HepG2 (cell line): Measurements from ENCODE around the gene FAM167B. TPM values are rescaled to one million over a fixed set of nuclear protein-coding genes. Genes with fewer than 3 reads are reported as not detected.
A peak's percentile ranks its signal among the peaks of the same experiment; 100 is the strongest.

ENCODE experiments used
- BRD4 ChIP-seq: sonication (generic); formaldehyde crosslinking; IDR thresholded peaks from 2 replicates; pipeline ENCODE4 v1.4.0; 2020; ENCODE audit warnings: missing genetic modification reagents
- CBX1 ChIP-seq: IDR thresholded peaks from one replicate; pipeline ENCODE4 v1.6.1; 2016; ENCODE audit warnings: antibody characterized with exemption, low read depth
- CREM ChIP-seq, 2 experiments: sonication (generic) in 1 of 2; formaldehyde crosslinking in 1 of 2; IDR thresholded peaks; 2 replicates each; pipeline versions ENCODE4 v1.4.0 to v1.6.1; 2016 to 2020; ENCODE audit warnings: antibody characterized with exemption in 1 of 2, mild to moderate bottlenecking in 1 of 2, missing genetic modification reagents in 1 of 2
- E2F1 ChIP-seq: sonication (generic); formaldehyde crosslinking; IDR thresholded peaks from 2 replicates; pipeline ENCODE4 v1.5.0; 2020; ENCODE audit warnings: missing genetic modification reagents
- EP300 ChIP-seq, 3 experiments: sonication (generic) in 1 of 3; formaldehyde crosslinking in 1 of 3; IDR thresholded peaks; 2 replicates each; pipeline versions ENCODE4 v1.5.1 to v1.6.1; 2011 to 2020; ENCODE audit warnings: low read depth in 2 of 3, low read length in 2 of 3, borderline replicate concordance in 1 of 3, improper control_type of control experiment in 1 of 3, mild to moderate bottlenecking in 1 of 3, missing genetic modification reagents in 1 of 3, moderate library complexity in 1 of 3
- ETV6 ChIP-seq: sonication (generic); formaldehyde crosslinking; conservative IDR thresholded peaks from 2 replicates; pipeline ENCODE4 v1.4.0; 2020; ENCODE audit warnings: missing genetic modification reagents
- FOSL2 ChIP-seq: sonication (generic); formaldehyde crosslinking; IDR thresholded peaks from 2 replicates; pipeline ENCODE4 v1.4.0; 2020; ENCODE audit warnings: missing genetic modification reagents
- GTF2F1 ChIP-seq: fragments of 150-350 bp; IDR thresholded peaks from 2 replicates; pipeline ENCODE4 v1.6.1; 2014; ENCODE audit warnings: low read length
- HBP1 ChIP-seq: IDR thresholded peaks from 2 replicates; pipeline ENCODE4 v1.6.1; 2016; ENCODE audit warnings: low read depth, control low read depth
- HIVEP1 ChIP-seq: sonication (generic); formaldehyde crosslinking; IDR thresholded peaks from 2 replicates; pipeline ENCODE4 v1.4.0; 2020; ENCODE audit warnings: mild to moderate bottlenecking, missing genetic modification reagents
- HNF1B ChIP-seq: sonication (generic); formaldehyde crosslinking; IDR thresholded peaks from 2 replicates; pipeline ENCODE4 v1.5.1; 2020; ENCODE audit warnings: mild to moderate bottlenecking, moderate library complexity, missing genetic modification reagents
- HNRNPK ChIP-seq: fragments of 200-400 bp; formaldehyde crosslinking; IDR thresholded peaks from 2 replicates; pipeline ENCODE4 v1.6.1; 2018; ENCODE audit warnings: low read length, low read depth, moderate library complexity, mild to moderate bottlenecking; ENCODE audit not compliant: poor library complexity, severe bottlenecking
- KDM5B ChIP-seq: sonication (generic); formaldehyde crosslinking; IDR thresholded peaks from 2 replicates; pipeline ENCODE4 v1.4.0; 2020; ENCODE audit warnings: missing genetic modification reagents, mild to moderate bottlenecking, borderline replicate concordance
- NFKBIZ ChIP-seq: IDR thresholded peaks from 2 replicates; pipeline ENCODE4 v1.6.1; 2018; ENCODE audit warnings: missing genetic modification reagents, missing compliant biosample characterization
- SOX5 ChIP-seq: IDR thresholded peaks from 2 replicates; pipeline ENCODE4 v1.6.1; 2016; ENCODE audit warnings: borderline replicate concordance
- SSRP1 ChIP-seq: IDR thresholded peaks from 2 replicates; pipeline ENCODE4 v1.6.1; 2016; ENCODE audit warnings: control low read depth
- TBL1XR1 ChIP-seq: fragments of 150-350 bp; IDR thresholded peaks from 2 replicates; pipeline ENCODE4 v1.6.1; 2014; ENCODE audit warnings: borderline replicate concordance, low read length; ENCODE audit not compliant: partially characterized antibody
- ZBTB21 ChIP-seq: sonication (generic); formaldehyde crosslinking; IDR thresholded peaks from 2 replicates; pipeline ENCODE4 v1.4.0; 2020; ENCODE audit warnings: missing genetic modification reagents
- ZNF224 ChIP-seq: sonication (generic); formaldehyde crosslinking; IDR thresholded peaks from 2 replicates; pipeline ENCODE4 v1.5.0; 2020; ENCODE audit warnings: mild to moderate bottlenecking, missing genetic modification reagents
- ZNF576 ChIP-seq: sonication (generic); formaldehyde crosslinking; IDR thresholded peaks from 2 replicates; pipeline ENCODE4 v1.4.0; 2020; ENCODE audit warnings: mild to moderate bottlenecking, missing genetic modification reagents
- ZNF770 ChIP-seq: sonication (generic); formaldehyde crosslinking; IDR thresholded peaks from 2 replicates; pipeline ENCODE4 v1.5.0; 2020; ENCODE audit warnings: mild to moderate bottlenecking, missing genetic modification reagents
- polyA plus RNA-seq, 8 experiments: library from polyadenylated mRNA; depleted of rRNA in 3 of 8; stranded (reverse) in 7 of 8; unstranded in 1 of 8; fragments of >200 nt; fragmentation: Illumina TruSeq in 4 of 8; extraction: Trizol in 4 of 8; gene quantifications; 2 replicates each; pipeline versions ENCODE4 v1.2.1 to v1.2.3, GENCODE V29; 2011 to 2016; ENCODE audit warnings: low read depth in 4 of 8, missing spikeins in 1 of 8, mixed read lengths in 1 of 8; ENCODE audit not compliant: insufficient read depth in 1 of 8
- total RNA-seq, 5 experiments: library from RNA; depleted of rRNA; stranded (reverse); fragments of >200 nt; fragmentation: Illumina TruSeq; extraction: Trizol; gene quantifications; 2 replicates each; pipeline ENCODE4 v1.2.3, GENCODE V29; 2016; ENCODE audit warnings: low read depth in 1 of 5

The FAM167B gene
- total and polyA plus RNA-seq, 2 of the 13 experiments (the other 11 are each of a cell fraction or from before 2014, with no cell fraction given) = 0.15 to 0.70 TPM

- peak; percentile 26; the same call in 1 of the 2 replicates for TF ChIP-seq E2F1 (CRISPR knock-in tag)
- TF ChIP-seq CBX1 = no peak
- TF ChIP-seq CREM (IDR thresholded peaks at IDR 0.05) = peak; percentile 38; the same call in 1 of the 2 replicates
- no peak for TF ChIP-seq CREM (CRISPR knock-in tag; IDR thresholded peaks at IDR 0.05)
- TF ChIP-seq BRD4 (CRISPR knock-in tag) = peak; percentile 89
- TF ChIP-seq GTF2F1 = no peak
- no peak for TF ChIP-seq HNRNPK
- TF ChIP-seq HIVEP1 (CRISPR knock-in tag) = no peak
- peak; percentile 100 for TF ChIP-seq ZNF770 (CRISPR knock-in tag)
- TF ChIP-seq SOX5 = peak; percentile 5; the same call in 1 of the 2 replicates
- no peak for TF ChIP-seq SSRP1
- no peak for TF ChIP-seq NFKBIZ (CRISPR knock-in tag)
- TF ChIP-seq EP300 (IDR thresholded peaks at IDR 0.05; ENCODE audit: low read depth in 2 of 2, low read length in 2 of 2) = peak in 1 of 2 experiments; percentile 50; a peak in 2 of 4 replicates
- 0 out of 2 replicates have a peak, but pooled peaks have one; percentile 16 for TF ChIP-seq EP300 (CRISPR knock-in tag; IDR thresholded peaks at IDR 0.05; ENCODE audit: borderline replicate concordance)
- no peak for TF ChIP-seq ETV6 (CRISPR knock-in tag)
- TF ChIP-seq ZNF224 (CRISPR knock-in tag) = 0 out of 2 replicates have a peak, but pooled peaks have one; percentile 60
- TF ChIP-seq HNF1B (CRISPR knock-in tag) = 0 out of 2 replicates have a peak, but pooled peaks have one; percentile 56
- no peak for TF ChIP-seq ZNF576 (CRISPR knock-in tag)
- TF ChIP-seq TBL1XR1 = no peak
- peak; percentile 3; the same call in 1 of the 2 replicates for TF ChIP-seq FOSL2
- TF ChIP-seq ZBTB21 = no peak
- peak; percentile 75; the same call in 1 of the 2 replicates for TF ChIP-seq KDM5B (CRISPR knock-in tag)
- no peak for TF ChIP-seq HBP1 (CRISPR knock-in tag)
Measured at GRCh38 chr1:32291708-32292538, 44.9 kb downstream of the FAM167B start, which contains the start of gene HDAC1 (continued).
